OCI-LY7 (cell line): Measurements from ENCODE around the gene TANC1. TPM values are rescaled to one million over a fixed set of nuclear protein-coding genes. Genes with fewer than 3 reads are reported as not detected.

Experiments
- BruUV-seq: library from RNA; stranded (reverse); fragments of 400-500 nt; replicated peaks from 2 replicates; lab custom pipeline; 2021; lab: Mats Ljungman, UMichigan
- CTCF ChIA-PET: fragments of 300-600 bp; sonication (Branson Sonifier 250); formaldehyde crosslinking; loops from one replicate; lab custom pipeline; 2022; ENCODE audit warnings: antibody characterized with exemption; ENCODE audit not compliant: unreplicated experiment; lab: Charles Lee
- POLR2A ChIA-PET: fragments of 300-600 bp; sonication (Branson Sonifier 250); formaldehyde crosslinking; loops from one replicate; lab custom pipeline; 2022; ENCODE audit warnings: antibody characterized with exemption; lab: Charles Lee
- DNase-seq: peaks from one replicate; pipeline ENCODE4 v3.0.0-alpha.2; 2015; ENCODE audit warnings: low spot score
- H2AFZ ChIP-seq: fragments of 200-600 bp; sonication (generic), shearing (Covaris generic); 2 replicates; pipeline ENCODE4 v1.6.1; 2014; ENCODE audit warnings: mild to moderate bottlenecking, antibody characterized with exemption, low read length, moderate library complexity
- H3K27ac ChIP-seq: fragments of 200-600 bp; sonication (generic); 2 replicates; pipeline ENCODE4 v1.5.1; 2014; ENCODE audit warnings: mixed run types, low read depth, mild to moderate bottlenecking, moderate library complexity, low read length, inconsistent platforms; ENCODE audit not compliant: poor library complexity, severe bottlenecking
- H3K36me3 ChIP-seq: fragments of 200-600 bp; sonication (generic); 2 replicates; pipeline ENCODE4 v1.6.1; 2014; ENCODE audit warnings: mild to moderate bottlenecking, antibody characterized with exemption, low read length, moderate library complexity, mixed read lengths; ENCODE audit not compliant: insufficient read depth
- H3K4me1 ChIP-seq: fragments of 200-600 bp; sonication (generic); 2 replicates; pipeline ENCODE4 v1.5.1; 2014; ENCODE audit warnings: mild to moderate bottlenecking, low read length; ENCODE audit not compliant: insufficient read depth, poor library complexity, severe bottlenecking
- H3K4me2 ChIP-seq: fragments of 200-600 bp; sonication (generic); 2 replicates; pipeline ENCODE4 v1.6.1; 2014; ENCODE audit warnings: mild to moderate bottlenecking, low read length
- H3K4me3 ChIP-seq: fragments of 200-600 bp; sonication (generic); 2 replicates; pipeline ENCODE4 v1.5.1; 2014; ENCODE audit warnings: mild to moderate bottlenecking, low read depth, low read length; ENCODE audit not compliant: poor library complexity, severe bottlenecking
- H3K79me2 ChIP-seq: fragments of 200-600 bp; sonication (generic); 2 replicates; pipeline ENCODE4 v1.6.1; 2016; ENCODE audit warnings: low read depth, mild to moderate bottlenecking, low read length, moderate library complexity, mixed read lengths; ENCODE audit not compliant: insufficient read depth
- H3K9me2 ChIP-seq: fragments of 200-600 bp; sonication (generic); 2 replicates; pipeline ENCODE4 v1.6.1; 2016; ENCODE audit warnings: mild to moderate bottlenecking, low read length, mixed read lengths; ENCODE audit not compliant: insufficient read depth
- H3K9me3 ChIP-seq: fragments of 200-600 bp; sonication (generic); 2 replicates; pipeline ENCODE4 v1.6.1; 2014; ENCODE audit warnings: mild to moderate bottlenecking, mixed run types, low read length, mixed read lengths
- H4K20me1 ChIP-seq: fragments of 200-600 bp; sonication (generic); 2 replicates; pipeline ENCODE4 v1.6.1; 2014; ENCODE audit warnings: mild to moderate bottlenecking, antibody characterized with exemption, low read length, moderate library complexity, mixed read lengths; ENCODE audit not compliant: insufficient read depth
- EZH2phosphoT487 ChIP-seq: fragments of 200-600 bp; sonication (generic); IDR thresholded peaks from 2 replicates; pipeline ENCODE4 v1.6.1; 2018; ENCODE audit warnings: low read depth, borderline replicate concordance, mild to moderate bottlenecking, mixed run types, antibody characterized with exemption, low read length, moderate library complexity, mixed read lengths
- intact Hi-C: fragments of 100-400 bp; cut with micrococcal nuclease; formaldehyde crosslinking; loops from one replicate; pipeline ENCODE4 v1.10.0; 2022; ENCODE audit not compliant: unreplicated experiment
- total RNA-seq, 2 experiments: library from RNA; depleted of rRNA in 1 of 2; stranded (reverse); fragments of >200 nt in 1 of 2; shearing (Covaris generic) in 1 of 2; gene quantifications; 2 replicates each; pipeline ENCODE4 v1.2.3, GENCODE V29; 2014 to 2022
- TF ChIP-seq, protein P1 (sequence below): fragments of 200-600 bp; sonication (generic); conservative IDR thresholded peaks from 2 replicates; pipeline ENCODE4 v1.5.1; 2014; ENCODE audit warnings: mild to moderate bottlenecking, antibody characterized with exemption, low read length, moderate library complexity, mixed read lengths

TANC1 gene
- total RNA-seq, 2 experiments from 2014 or later: 0.04 TPM; not detected in 1

DNA sequence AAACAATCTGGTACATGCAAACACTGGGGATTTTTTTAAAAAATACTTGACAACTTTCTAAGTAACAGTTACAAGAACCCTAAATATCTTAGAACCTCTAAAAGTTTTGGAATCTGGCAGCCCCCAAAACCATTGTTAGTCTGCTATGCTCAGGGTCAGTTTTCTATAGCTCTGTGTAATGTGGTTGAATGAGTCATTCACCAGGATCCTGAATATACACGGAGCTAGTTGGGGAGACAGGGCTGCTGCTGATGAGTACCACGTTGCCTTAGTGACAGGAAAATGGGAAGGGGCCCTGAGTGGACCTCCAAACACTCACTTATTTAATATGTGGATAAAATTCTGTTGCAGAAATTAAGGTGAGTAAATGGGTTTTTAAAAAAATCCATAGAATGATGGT, 36.9 kb upstream of the TANC1 start:
- Histone ChIP-seq H3K79me2 (no peaks in the 10 kb centered on the region), H3K4me2 (no peak overlapping the region), H2AFZ (no peak overlapping the region), H3K9me2 (no peaks in the 10 kb centered on the region), H3K9me3 (no peaks in the 10 kb centered on the region), H3K27ac (no peak overlapping the region), H3K4me1 (no peaks in the 10 kb centered on the region), H3K36me3 (no peaks in the 10 kb centered on the region), H4K20me1 (no peaks in the 10 kb centered on the region), H3K4me3 (no peak overlapping the region)
- ChIA-PET POLR2A (no interaction called here), CTCF (no interaction called here)
- DNase-seq: no peak
- intact Hi-C loops: no loop called here
- TF ChIP-seq, protein P1, sequence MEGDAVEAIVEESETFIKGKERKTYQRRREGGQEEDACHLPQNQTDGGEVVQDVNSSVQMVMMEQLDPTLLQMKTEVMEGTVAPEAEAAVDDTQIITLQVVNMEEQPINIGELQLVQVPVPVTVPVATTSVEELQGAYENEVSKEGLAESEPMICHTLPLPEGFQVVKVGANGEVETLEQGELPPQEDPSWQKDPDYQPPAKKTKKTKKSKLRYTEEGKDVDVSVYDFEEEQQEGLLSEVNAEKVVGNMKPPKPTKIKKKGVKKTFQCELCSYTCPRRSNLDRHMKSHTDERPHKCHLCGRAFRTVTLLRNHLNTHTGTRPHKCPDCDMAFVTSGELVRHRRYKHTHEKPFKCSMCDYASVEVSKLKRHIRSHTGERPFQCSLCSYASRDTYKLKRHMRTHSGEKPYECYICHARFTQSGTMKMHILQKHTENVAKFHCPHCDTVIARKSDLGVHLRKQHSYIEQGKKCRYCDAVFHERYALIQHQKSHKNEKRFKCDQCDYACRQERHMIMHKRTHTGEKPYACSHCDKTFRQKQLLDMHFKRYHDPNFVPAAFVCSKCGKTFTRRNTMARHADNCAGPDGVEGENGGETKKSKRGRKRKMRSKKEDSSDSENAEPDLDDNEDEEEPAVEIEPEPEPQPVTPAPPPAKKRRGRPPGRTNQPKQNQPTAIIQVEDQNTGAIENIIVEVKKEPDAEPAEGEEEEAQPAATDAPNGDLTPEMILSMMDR: no peak
- BruUV-seq: no TSS peak

- intact Hi-C loops: no loop called here
- Histone ChIP-seq H3K27ac (no peak overlapping the region), H3K9me2 (no peaks in the 10 kb centered on the region), H3K4me2 (no peak overlapping the region), H3K4me1 (no peaks in the 10 kb centered on the region), H3K79me2 (no peaks in the 10 kb centered on the region), H2AFZ (no peak overlapping the region), H3K36me3 (no peaks in the 10 kb centered on the region), H3K4me3 (no peak overlapping the region), H4K20me1 (no peaks in the 10 kb centered on the region), H3K9me3 (no peaks in the 10 kb centered on the region)
- POLR2A ChIA-PET: no interaction called here
- no peak for DNase-seq
- BruUV-seq: no TSS peak
- CTCF ChIA-PET: no interaction called here
- TF ChIP-seq EZH2phosphoT487: no peak
- TF ChIP-seq, protein P1: no peak
These were observed 36.3 kb upstream of the TANC1 start for GRCh38 chr2:158932131-158932645.

DNA sequence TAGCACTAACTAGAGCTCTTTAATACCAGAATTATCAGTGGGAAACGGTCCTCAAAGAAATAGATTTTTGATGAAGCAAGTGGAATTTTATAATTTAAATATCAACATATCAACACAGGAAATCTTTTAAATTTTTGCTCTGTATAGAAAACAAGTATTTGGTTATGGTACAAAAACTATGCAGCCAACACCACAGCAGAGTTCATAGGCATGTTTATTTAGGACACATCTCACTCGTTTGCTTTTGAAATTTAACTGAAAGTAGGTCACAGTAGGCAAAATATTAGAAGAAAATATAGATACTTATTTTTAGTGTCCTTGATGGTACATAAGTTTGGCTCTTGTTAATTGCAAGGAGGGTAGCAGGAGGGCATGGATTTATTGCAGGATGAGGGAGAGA, 34.3 kb upstream of the TANC1 start:
- ChIA-PET POLR2A (interaction anchor here (0.6 kb wide), 1 partner anchor 164 kb away, joined by 3 read pairs; no protein-coding TSS in a partner anchor), CTCF (no interaction called here)
- no peaks in the 10 kb centered on the region for H3K4me1 ChIP-seq
- no peaks in the 10 kb centered on the region for H3K36me3 ChIP-seq
- no peaks in the 10 kb centered on the region for H3K9me2 ChIP-seq
- H3K79me2 ChIP-seq: no peaks in the 10 kb centered on the region
- no TSS peak for BruUV-seq
- no peak for DNase-seq
- no peak overlapping the region for H3K4me3 ChIP-seq
- intact Hi-C loops: no loop called here
- no peaks in the 10 kb centered on the region for H3K9me3 ChIP-seq
- H3K27ac ChIP-seq: no peak overlapping the region
- TF ChIP-seq, protein P1: no peak
- no peak overlapping the region for H3K4me2 ChIP-seq
- no peak overlapping the region for H2AFZ ChIP-seq
- H4K20me1 ChIP-seq: no peaks in the 10 kb centered on the region
